Smooth muscle cell (in vitro differentiated cells): ENCODE measurements around the gene LARP4. TPM values are rescaled to one million over a fixed set of nuclear protein-coding genes. Genes with fewer than 3 reads are reported as not detected.

ENCODE experiments used
- DNase-seq: peaks from one replicate; lab custom pipeline; 2025; ENCODE audit not compliant: unreplicated experiment; lab: John Stamatoyannopoulos, UW
- H2AFZ ChIP-seq: fragments of 200-600 bp; sonication (generic); 2 replicates; pipeline ENCODE4 v1.6.0; 2016; ENCODE audit warnings: antibody characterized with exemption, low read depth, mild to moderate bottlenecking
- H3F3A ChIP-seq: fragments of 200-600 bp; sonication (generic); 2 replicates; pipeline ENCODE4 v1.6.0; 2017; ENCODE audit warnings: antibody characterized with exemption, low read depth
- H3K27ac ChIP-seq: fragments of 200-600 bp; sonication (generic); 2 replicates; pipeline ENCODE4 v1.5.1; 2016; ENCODE audit warnings: low read depth, mild to moderate bottlenecking
- H3K27me3 ChIP-seq: fragments of 200-600 bp; sonication (generic); 2 replicates; pipeline ENCODE4 v1.6.1; 2016; ENCODE audit warnings: low read depth, mild to moderate bottlenecking
- H3K36me3 ChIP-seq: fragments of 200-600 bp; sonication (generic); 2 replicates; pipeline ENCODE4 v1.5.1; 2016; ENCODE audit warnings: low read depth
- H3K4me1 ChIP-seq: fragments of 200-600 bp; sonication (generic); 2 replicates; pipeline ENCODE4 v1.5.1; 2016; ENCODE audit warnings: low read depth
- H3K4me2 ChIP-seq: fragments of 200-600 bp; sonication (generic); 2 replicates; pipeline ENCODE4 v1.6.0; 2016; ENCODE audit warnings: mild to moderate bottlenecking
- H3K4me3 ChIP-seq: fragments of 200-600 bp; sonication (generic); 2 replicates; pipeline ENCODE4 v1.5.1; 2016; ENCODE audit warnings: mild to moderate bottlenecking
- H3K79me2 ChIP-seq: fragments of 200-600 bp; sonication (generic); 2 replicates; pipeline ENCODE4 v1.6.0; 2016; ENCODE audit warnings: low read depth, mild to moderate bottlenecking
- H3K9ac ChIP-seq: fragments of 200-600 bp; sonication (generic); 2 replicates; pipeline ENCODE4 v1.6.0; 2016; ENCODE audit warnings: low read depth
- H3K9me3 ChIP-seq: fragments of 200-600 bp; sonication (generic); replicated peaks from 2 replicates; pipeline ENCODE4 v1.5.1; 2016; ENCODE audit warnings: low read depth
- H4K20me1 ChIP-seq: fragments of 200-600 bp; sonication (generic); 2 replicates; pipeline ENCODE4 v1.6.0; 2016; ENCODE audit warnings: low read depth
- WGBS: methylation state at CpG from one replicate; pipeline ENCODE4 v1.1.7; 2016; ENCODE audit warnings: low lambda C conversion rate; 5-methylcytosine and 5-hydroxymethylcytosine counted together
- polyA plus RNA-seq: library from polyadenylated mRNA; unstranded; fragments of >200 nt; fragmentation: Nextera tagmentation; extraction: Ambion mirVana; gene quantifications from 2 replicates; pipeline ENCODE4 v1.2.1, GENCODE V29; 2016
- total RNA-seq: library from RNA; depleted of rRNA; stranded (reverse); fragments of >200 nt; gene quantifications from 2 replicates; pipeline ENCODE4 v1.2.3, GENCODE V29; 2014
- TF ChIP-seq, protein P1 (sequence below): fragments of 200-600 bp; sonication (generic); IDR thresholded peaks from 2 replicates; pipeline ENCODE4 v1.5.1; 2017; ENCODE audit warnings: borderline replicate concordance, mild to moderate bottlenecking, antibody characterized with exemption; ENCODE audit not compliant: insufficient read depth, poor library complexity, severe bottlenecking

Gene LARP4
- total and polyA plus RNA-seq, 2 experiments from 2014 or later, result 11.7 to 37.9 TPM

DNA sequence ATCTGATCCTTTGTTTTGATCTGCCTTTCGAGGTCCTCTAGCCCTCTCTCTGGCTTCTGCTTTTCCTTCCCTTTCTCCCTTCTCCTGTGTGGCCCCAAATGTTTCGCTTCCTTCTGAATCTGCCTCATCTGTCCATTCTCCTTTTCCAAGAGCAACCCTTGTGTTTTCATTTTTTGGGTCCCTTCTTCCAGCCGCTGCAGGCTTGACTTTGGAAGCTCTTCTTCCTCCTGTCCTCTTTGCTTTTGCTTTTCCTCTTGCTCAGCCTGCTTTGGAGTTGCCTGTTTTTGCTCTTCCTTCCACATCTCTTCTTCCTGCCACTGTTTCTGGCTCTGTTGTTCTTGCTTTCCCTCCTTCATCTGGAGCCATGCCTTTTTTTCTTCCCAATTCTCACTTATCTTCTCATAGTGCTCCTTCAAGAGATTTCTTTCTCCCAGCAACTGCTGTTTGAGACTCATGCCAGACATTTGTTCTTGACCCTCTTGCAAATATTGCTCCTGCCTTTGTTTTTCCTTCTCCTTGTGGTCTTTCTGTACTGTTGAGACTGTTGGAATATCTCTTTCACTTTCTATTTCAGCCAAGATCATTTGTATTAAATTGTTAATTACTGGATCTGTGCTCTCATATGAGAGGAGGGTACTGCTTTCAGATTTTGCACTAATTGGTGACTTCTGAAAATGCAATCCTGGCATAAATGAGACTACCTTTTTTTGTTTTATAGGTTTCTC lies 46.7 kb upstream of the LARP4 start:
- H3K27me3 ChIP-seq, result no peaks in the 10 kb centered on the region
- WGBS, result 91% methylated on average over 3 of the region's 3 CpGs
- H3K4me1 ChIP-seq, result no peaks in the 10 kb centered on the region
- H3K36me3 ChIP-seq, result no peaks in the 10 kb centered on the region
- H4K20me1 ChIP-seq, result no peaks in the 10 kb centered on the region
- TF ChIP-seq, protein P1, sequence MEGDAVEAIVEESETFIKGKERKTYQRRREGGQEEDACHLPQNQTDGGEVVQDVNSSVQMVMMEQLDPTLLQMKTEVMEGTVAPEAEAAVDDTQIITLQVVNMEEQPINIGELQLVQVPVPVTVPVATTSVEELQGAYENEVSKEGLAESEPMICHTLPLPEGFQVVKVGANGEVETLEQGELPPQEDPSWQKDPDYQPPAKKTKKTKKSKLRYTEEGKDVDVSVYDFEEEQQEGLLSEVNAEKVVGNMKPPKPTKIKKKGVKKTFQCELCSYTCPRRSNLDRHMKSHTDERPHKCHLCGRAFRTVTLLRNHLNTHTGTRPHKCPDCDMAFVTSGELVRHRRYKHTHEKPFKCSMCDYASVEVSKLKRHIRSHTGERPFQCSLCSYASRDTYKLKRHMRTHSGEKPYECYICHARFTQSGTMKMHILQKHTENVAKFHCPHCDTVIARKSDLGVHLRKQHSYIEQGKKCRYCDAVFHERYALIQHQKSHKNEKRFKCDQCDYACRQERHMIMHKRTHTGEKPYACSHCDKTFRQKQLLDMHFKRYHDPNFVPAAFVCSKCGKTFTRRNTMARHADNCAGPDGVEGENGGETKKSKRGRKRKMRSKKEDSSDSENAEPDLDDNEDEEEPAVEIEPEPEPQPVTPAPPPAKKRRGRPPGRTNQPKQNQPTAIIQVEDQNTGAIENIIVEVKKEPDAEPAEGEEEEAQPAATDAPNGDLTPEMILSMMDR, result no peak
- H3K4me2 ChIP-seq, result no peak overlapping the region
- no peaks in the 10 kb centered on the region for H3K9me3 ChIP-seq
- H3K4me3 ChIP-seq, result no peak overlapping the region
- no peak for DNase-seq
- no peak overlapping the region for H3K27ac ChIP-seq
- no peak overlapping the region for H3K9ac ChIP-seq
- no peaks in the 10 kb centered on the region for H3K79me2 ChIP-seq
- H3F3A ChIP-seq, result no peaks in the 10 kb centered on the region
- no peak overlapping the region for H2AFZ ChIP-seq

DNA sequence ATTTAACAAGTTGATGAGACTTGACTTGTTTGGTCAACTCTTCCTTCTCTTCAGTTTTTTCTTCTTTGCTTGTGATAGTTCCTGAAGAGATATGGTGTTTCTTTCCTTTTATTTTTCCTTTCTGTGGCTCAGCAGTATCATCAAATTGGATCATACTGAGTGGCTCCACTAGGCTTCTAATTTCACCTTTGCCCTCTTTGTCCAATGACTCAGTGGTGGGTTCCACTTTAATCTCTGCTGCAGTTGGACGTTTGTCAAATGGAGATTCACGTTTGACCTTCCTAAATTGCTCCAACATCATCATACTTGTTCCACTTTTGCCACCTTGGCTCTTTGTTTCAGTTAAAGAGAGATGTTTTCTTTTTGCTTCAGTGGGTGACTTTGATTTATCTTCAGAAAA lies 45.8 kb upstream of the LARP4 start:
- no peak overlapping the region for H3K27ac ChIP-seq
- H3K4me3 ChIP-seq, result no peak overlapping the region
- no peak overlapping the region for H2AFZ ChIP-seq
- no peaks in the 10 kb centered on the region for H3K9me3 ChIP-seq
- H3F3A ChIP-seq, result no peaks in the 10 kb centered on the region
- no peaks in the 10 kb centered on the region for H3K4me1 ChIP-seq
- TF ChIP-seq, protein P1, result no peak
- no peaks in the 10 kb centered on the region for H3K27me3 ChIP-seq
- no peaks in the 10 kb centered on the region for H4K20me1 ChIP-seq
- 73% methylated on average over 2 of the region's 2 CpGs for WGBS
- no peaks in the 10 kb centered on the region for H3K79me2 ChIP-seq
- no peak for DNase-seq
- no peak overlapping the region for H3K9ac ChIP-seq
- H3K4me2 ChIP-seq, result no peak overlapping the region
- H3K36me3 ChIP-seq, result no peaks in the 10 kb centered on the region

DNA sequence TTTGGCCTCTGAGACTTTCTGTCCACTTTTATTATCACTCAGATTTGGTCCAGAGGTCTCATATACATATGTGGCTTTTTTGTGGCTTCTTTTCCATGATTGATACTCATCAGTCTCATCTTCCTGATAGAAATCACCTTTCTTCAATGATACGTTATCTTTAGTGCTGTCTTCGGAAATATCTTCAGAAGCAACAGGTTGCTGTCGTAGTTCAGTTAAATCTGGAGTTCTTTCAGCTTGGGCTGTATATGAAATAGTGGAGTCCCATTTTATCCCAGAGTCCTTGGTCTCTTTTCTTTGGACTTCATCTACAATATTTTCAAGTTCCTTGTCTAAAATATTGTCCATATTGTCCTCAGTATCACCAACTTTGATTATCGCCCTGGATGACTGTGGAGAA lies 45.3 kb upstream of the LARP4 start:
- WGBS, result 93% methylated on average over 4 of the region's 4 CpGs
- H3K4me2 ChIP-seq, result no peak overlapping the region
- no peak overlapping the region for H3K9ac ChIP-seq
- no peaks in the 10 kb centered on the region for H3K27me3 ChIP-seq
- TF ChIP-seq, protein P1, result no peak
- no peaks in the 10 kb centered on the region for H4K20me1 ChIP-seq
- H3F3A ChIP-seq, result no peaks in the 10 kb centered on the region
- no peak overlapping the region for H3K4me3 ChIP-seq
- no peaks in the 10 kb centered on the region for H3K79me2 ChIP-seq
- no peaks in the 10 kb centered on the region for H3K4me1 ChIP-seq
- no peak overlapping the region for H2AFZ ChIP-seq
- no peak overlapping the region for H3K27ac ChIP-seq
- H3K36me3 ChIP-seq, result no peaks in the 10 kb centered on the region
- DNase-seq, result no peak
- no peaks in the 10 kb centered on the region for H3K9me3 ChIP-seq

GRCh38 chr12:50362671-50363070 lies 38.0 kb upstream of the LARP4 start:
- Histone ChIP-seq H3K79me2 (no peaks in the 10 kb centered on the region), H3K27ac (no peak overlapping the region), H3F3A (no peaks in the 10 kb centered on the region), H3K27me3 (no peaks in the 10 kb centered on the region), H3K4me2 (no peak overlapping the region), H4K20me1 (no peaks in the 10 kb centered on the region), H3K9me3 (no peaks in the 10 kb centered on the region), H2AFZ (no peak overlapping the region), H3K4me1 (peaks cover 3% of the 10 kb centered on the region), H3K36me3 (no peaks in the 10 kb centered on the region), H3K4me3 (no peak overlapping the region), H3K9ac (no peak overlapping the region)
- no peak for DNase-seq
- WGBS, result 92% methylated on average over 4 of the region's 4 CpGs
- TF ChIP-seq, protein P1, result no peak
